SK-N-SH (cell line): ENCODE measurements around the gene ELP4. TPM values are rescaled to one million over a fixed set of nuclear protein-coding genes. Genes with fewer than 3 reads are reported as not detected.

ENCODE experiments used
- CTCF ChIA-PET: fragments of 300-600, 350-600 bp; formaldehyde crosslinking; extraction: SDS; loops from one replicate; lab custom pipeline; 2021; lab: Yijun Ruan, JAX
- POLR2A ChIA-PET: fragments of 350-600 bp; sonication (Branson Sonifier 250); formaldehyde crosslinking; extraction: SDS; loops from one replicate; lab custom pipeline; 2020; ENCODE audit warnings: antibody characterized with exemption, inconsistent platforms; lab: Yijun Ruan, JAX
- DNase-seq: peaks from one replicate; pipeline ENCODE4 v3.0.0; 2012
- H2AFZ ChIP-seq: fragments of 200-600 bp; sonication (generic); 2 replicates; pipeline ENCODE4 v1.8.1; 2016; ENCODE audit warnings: antibody characterized with exemption, mild to moderate bottlenecking, low read depth
- H3F3A ChIP-seq: fragments of 200-600 bp; sonication (generic); replicated peaks from 2 replicates; pipeline ENCODE3; 2016; ENCODE audit warnings: antibody characterized with exemption, mild to moderate bottlenecking; ENCODE audit not compliant: insufficient read depth
- H3K27ac ChIP-seq, 2 experiments: fragments of 200-500 bp in 1 of 2; fragments of 200-600 bp in 1 of 2; sonication (Bioruptor generic) in 1 of 2; sonication (generic), shearing (Covaris generic) in 1 of 2; 2 replicates each; pipeline versions ENCODE4 v1.5.1 to v1.6.1; 2014 to 2016; ENCODE audit warnings: low read depth in 2 of 2, inconsistent platforms in 1 of 2, low read length in 1 of 2, mild to moderate bottlenecking in 1 of 2, mixed read lengths in 1 of 2
- H3K27me3 ChIP-seq: fragments of 200-600 bp; sonication (generic), shearing (Covaris generic); 2 replicates; pipeline ENCODE4 v1.6.1; 2016; ENCODE audit warnings: mixed run types; ENCODE audit not compliant: insufficient read depth
- H3K36me3 ChIP-seq, 2 experiments: fragments of 200-500 bp in 1 of 2; fragments of 200-600 bp in 1 of 2; sonication (Bioruptor generic) in 1 of 2; sonication (generic) in 1 of 2; replicated peaks in 1 of 2; 2 replicates each; pipeline versions ENCODE3 to v1.5.1; 2014 to 2016; ENCODE audit warnings: low read length in 1 of 2, mild to moderate bottlenecking in 1 of 2; ENCODE audit not compliant: insufficient read depth in 2 of 2, control insufficient read depth in 1 of 2
- H3K4me1 ChIP-seq, 2 experiments: fragments of 200-500 bp in 1 of 2; fragments of 200-600 bp in 1 of 2; sonication (Bioruptor generic) in 1 of 2; sonication (generic), shearing (Covaris generic) in 1 of 2; 2 replicates each; pipeline versions ENCODE4 v1.5.1 to v1.6.1; 2014 to 2016; ENCODE audit warnings: low read depth in 1 of 2, low read length in 1 of 2, mixed run types in 1 of 2; ENCODE audit not compliant: insufficient read depth in 2 of 2, control insufficient read depth in 1 of 2
- H3K4me2 ChIP-seq: fragments of 200-600 bp; sonication (generic), shearing (Covaris generic); 2 replicates; pipeline ENCODE4 v1.6.1; 2017; ENCODE audit warnings: mixed run types
- H3K4me3 ChIP-seq, 2 experiments: fragments of 200-500 bp in 1 of 2; fragments of 200-600 bp in 1 of 2; sonication (Bioruptor generic) in 1 of 2; sonication (generic), shearing (Covaris generic) in 1 of 2; 2 replicates each; pipeline versions ENCODE4 v1.5.1 to v1.8.1; 2014 to 2016; ENCODE audit warnings: low read depth in 2 of 2, inconsistent platforms in 1 of 2, low read length in 1 of 2, mild to moderate bottlenecking in 1 of 2, mixed read lengths in 1 of 2, moderate library complexity in 1 of 2
- H3K79me2 ChIP-seq: fragments of 200-600 bp; sonication (generic); 2 replicates; pipeline ENCODE4 v1.8.1; 2017; ENCODE audit warnings: mild to moderate bottlenecking; ENCODE audit not compliant: insufficient read depth
- H3K9ac ChIP-seq: fragments of 200-600 bp; sonication (generic); 2 replicates; pipeline ENCODE4 v1.6.1; 2017; ENCODE audit warnings: mixed run types
- H3K9me2 ChIP-seq: fragments of 200-600 bp; sonication (generic); 2 replicates; pipeline ENCODE4 v1.6.1; 2017; ENCODE audit warnings: mixed run types
- H3K9me3 ChIP-seq: fragments of 200-600 bp; sonication (generic); 2 replicates; pipeline ENCODE4 v1.6.1; 2017; ENCODE audit warnings: mixed run types, mild to moderate bottlenecking, moderate library complexity
- H4K20me1 ChIP-seq: fragments of 200-600 bp; sonication (generic); 2 replicates; pipeline ENCODE4 v1.6.1; 2017; ENCODE audit warnings: mild to moderate bottlenecking, mixed run types; ENCODE audit not compliant: insufficient read depth
- FOXJ3 ChIP-seq: sonication (generic); formaldehyde crosslinking; IDR thresholded peaks from 2 replicates; pipeline ENCODE4 v1.5.1; 2020; ENCODE audit warnings: mild to moderate bottlenecking, missing genetic modification reagents
- FOXM1 ChIP-seq: IDR thresholded peaks from 2 replicates; pipeline ENCODE4 v1.4.0; 2012; ENCODE audit warnings: low read depth, mild to moderate bottlenecking
- NRF1 ChIP-seq: IDR thresholded peaks from 2 replicates; pipeline ENCODE4 v1.6.1; 2012; ENCODE audit warnings: low read depth, mild to moderate bottlenecking, low read length
- RFX5 ChIP-seq: IDR thresholded peaks from 2 replicates; pipeline ENCODE4 v1.6.1; 2012; ENCODE audit warnings: mild to moderate bottlenecking, improper control_type of control experiment, low read length
- SMC3 ChIP-seq: IDR thresholded peaks from 2 replicates; pipeline ENCODE4 v1.6.1; 2012; ENCODE audit warnings: low read depth, low read length, improper control_type of control experiment
- YY1 ChIP-seq: IDR thresholded peaks from 2 replicates; pipeline ENCODE4 v1.4.0; 2012; ENCODE audit warnings: low read depth, mild to moderate bottlenecking
- WGBS: methylation state at CpG from one replicate; pipeline ENCODE4 v1.1.6; 2017; ENCODE audit warnings: low lambda C conversion rate; 5-methylcytosine and 5-hydroxymethylcytosine counted together
- polyA plus RNA-seq, 3 experiments: library from polyadenylated mRNA; depleted of rRNA; stranded (reverse); fragments of >200 nt; gene quantifications; 2 replicates each; pipeline ENCODE4 v1.2.3, GENCODE V29; 2012
- TF ChIP-seq, protein P1 (sequence below): IDR thresholded peaks from 2 replicates; pipeline ENCODE4 v1.4.0; 2012; ENCODE audit warnings: low read depth, borderline replicate concordance
- TF ChIP-seq, protein P2 (sequence below): fragments of 150-350 bp; IDR thresholded peaks from 2 replicates; pipeline ENCODE4 v1.6.1; 2016; ENCODE audit warnings: mild to moderate bottlenecking, low read depth, low read length
- TF ChIP-seq, protein P3 (sequence below): IDR thresholded peaks from 2 replicates; pipeline ENCODE4 v1.4.0; 2012; ENCODE audit warnings: low read depth, borderline replicate concordance

Gene ELP4
- polyA plus RNA-seq, 1 of the 3 experiments (the other 2 are of a cell fraction), result 7.0 TPM

DNA sequence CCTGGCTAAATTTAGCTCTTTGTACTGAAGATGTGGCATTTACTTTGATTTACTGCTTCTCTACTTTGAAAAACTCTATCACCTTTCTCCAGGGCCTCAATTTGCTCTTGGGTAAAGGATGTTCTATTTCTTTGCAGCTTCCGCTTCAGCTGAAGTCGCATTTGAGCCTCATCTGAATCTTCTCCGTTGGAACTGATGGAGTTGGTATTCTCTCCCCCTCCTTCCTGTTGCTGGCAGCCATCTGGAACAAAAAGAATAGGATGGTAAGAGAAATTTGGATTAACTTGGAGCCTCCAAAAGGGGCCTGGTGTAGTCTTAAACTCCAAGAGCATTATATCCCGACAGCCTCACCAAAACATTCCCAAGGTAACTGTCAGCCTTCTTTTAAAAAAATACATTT lies 285.0 kb downstream of the ELP4 start:
- no peak overlapping the region for H3K4me2 ChIP-seq
- H3K4me1 ChIP-seq, result peaks cover 0 to 3% of the 10 kb centered on the region in 2 experiments; a peak in 1 of 4 replicates
- ChIA-PET CTCF (no interaction called here), POLR2A (no interaction called here)
- H3K36me3 ChIP-seq, result no peaks in the 10 kb centered on the region
- WGBS, result 52% methylated on average over 4 of the region's 4 CpGs
- no peaks in the 10 kb centered on the region for H3K9me2 ChIP-seq
- H4K20me1 ChIP-seq, result no peaks in the 10 kb centered on the region
- H3K79me2 ChIP-seq, result no peaks in the 10 kb centered on the region
- DNase-seq, result no peak
- no peaks in the 10 kb centered on the region for H3F3A ChIP-seq
- TF ChIP-seq, protein P1, sequence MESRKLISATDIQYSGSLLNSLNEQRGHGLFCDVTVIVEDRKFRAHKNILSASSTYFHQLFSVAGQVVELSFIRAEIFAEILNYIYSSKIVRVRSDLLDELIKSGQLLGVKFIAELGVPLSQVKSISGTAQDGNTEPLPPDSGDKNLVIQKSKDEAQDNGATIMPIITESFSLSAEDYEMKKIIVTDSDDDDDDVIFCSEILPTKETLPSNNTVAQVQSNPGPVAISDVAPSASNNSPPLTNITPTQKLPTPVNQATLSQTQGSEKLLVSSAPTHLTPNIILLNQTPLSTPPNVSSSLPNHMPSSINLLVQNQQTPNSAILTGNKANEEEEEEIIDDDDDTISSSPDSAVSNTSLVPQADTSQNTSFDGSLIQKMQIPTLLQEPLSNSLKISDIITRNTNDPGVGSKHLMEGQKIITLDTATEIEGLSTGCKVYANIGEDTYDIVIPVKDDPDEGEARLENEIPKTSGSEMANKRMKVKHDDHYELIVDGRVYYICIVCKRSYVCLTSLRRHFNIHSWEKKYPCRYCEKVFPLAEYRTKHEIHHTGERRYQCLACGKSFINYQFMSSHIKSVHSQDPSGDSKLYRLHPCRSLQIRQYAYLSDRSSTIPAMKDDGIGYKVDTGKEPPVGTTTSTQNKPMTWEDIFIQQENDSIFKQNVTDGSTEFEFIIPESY, result no peak
- no peak for TF ChIP-seq RFX5
- TF ChIP-seq YY1, result no peak
- no peak for TF ChIP-seq NRF1
- no peak for TF ChIP-seq FOXM1
- TF ChIP-seq SMC3, result no peak
- peaks cover 38% of the 10 kb centered on the region for H3K27me3 ChIP-seq
- H3K9ac ChIP-seq, result no peak overlapping the region
- no peak overlapping the region for H2AFZ ChIP-seq
- no peaks in the 10 kb centered on the region for H3K9me3 ChIP-seq
- H3K27ac ChIP-seq, result no peak overlapping the region
- no peak overlapping the region for H3K4me3 ChIP-seq

DNA sequence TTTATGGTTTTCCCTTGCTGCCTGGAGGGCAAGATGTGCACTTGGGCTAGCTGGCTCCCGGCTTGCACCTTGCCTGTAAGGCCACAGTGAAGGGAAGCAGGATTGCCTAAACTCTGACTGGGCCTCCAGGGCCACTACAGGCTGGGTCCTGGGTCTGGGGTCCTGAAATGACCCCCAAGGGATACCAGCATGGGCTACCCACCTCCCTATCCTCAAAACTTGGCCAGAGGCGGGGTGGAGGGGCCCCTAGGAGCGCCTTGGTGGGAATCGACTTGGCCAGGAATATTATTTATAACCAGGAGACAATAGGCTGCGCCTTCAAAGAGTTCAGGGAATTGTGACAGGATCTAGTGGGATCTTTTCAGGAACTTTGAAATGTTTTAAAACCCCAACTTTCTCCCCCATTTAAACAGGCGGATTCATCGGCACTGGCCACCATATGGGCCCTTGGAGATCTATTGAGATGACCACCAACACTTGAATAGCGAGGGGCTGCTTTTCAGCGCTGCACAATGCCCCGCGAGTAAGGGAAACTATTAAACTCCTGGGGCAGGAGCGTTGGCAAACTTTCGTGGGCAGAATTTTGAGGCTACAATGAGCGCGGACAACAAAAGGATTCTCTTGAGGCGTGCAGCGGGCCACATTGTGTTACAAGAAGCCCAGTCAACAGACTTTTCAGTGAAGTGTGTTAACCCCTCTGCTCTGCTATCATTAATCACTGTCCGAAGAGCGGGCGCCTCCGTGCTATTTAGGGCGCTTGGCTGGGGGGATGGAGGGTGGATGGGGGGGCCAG lies 286.3 kb downstream of the ELP4 start:
- Histone ChIP-seq H4K20me1 (no peaks in the 10 kb centered on the region), H3K4me2 (no peak overlapping the region), H3F3A (no peaks in the 10 kb centered on the region), H3K79me2 (no peaks in the 10 kb centered on the region), H3K9me2 (no peaks in the 10 kb centered on the region), H3K4me1 (peaks cover 0 to 3% of the 10 kb centered on the region in 2 experiments; a peak in 1 of 4 replicates), H3K9me3 (no peaks in the 10 kb centered on the region), H2AFZ (no peak overlapping the region), H3K4me3 (no peak overlapping the region), H3K27ac (no peak overlapping the region), H3K36me3 (no peaks in the 10 kb centered on the region), H3K9ac (no peak overlapping the region), H3K27me3 (peaks cover 52% of the 10 kb centered on the region)
- 81% methylated on average over 20 of the region's 22 CpGs for WGBS
- TF ChIP-seq, protein P2, sequence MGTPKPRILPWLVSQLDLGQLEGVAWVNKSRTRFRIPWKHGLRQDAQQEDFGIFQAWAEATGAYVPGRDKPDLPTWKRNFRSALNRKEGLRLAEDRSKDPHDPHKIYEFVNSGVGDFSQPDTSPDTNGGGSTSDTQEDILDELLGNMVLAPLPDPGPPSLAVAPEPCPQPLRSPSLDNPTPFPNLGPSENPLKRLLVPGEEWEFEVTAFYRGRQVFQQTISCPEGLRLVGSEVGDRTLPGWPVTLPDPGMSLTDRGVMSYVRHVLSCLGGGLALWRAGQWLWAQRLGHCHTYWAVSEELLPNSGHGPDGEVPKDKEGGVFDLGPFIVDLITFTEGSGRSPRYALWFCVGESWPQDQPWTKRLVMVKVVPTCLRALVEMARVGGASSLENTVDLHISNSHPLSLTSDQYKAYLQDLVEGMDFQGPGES, result no peak
- TF ChIP-seq, protein P3, sequence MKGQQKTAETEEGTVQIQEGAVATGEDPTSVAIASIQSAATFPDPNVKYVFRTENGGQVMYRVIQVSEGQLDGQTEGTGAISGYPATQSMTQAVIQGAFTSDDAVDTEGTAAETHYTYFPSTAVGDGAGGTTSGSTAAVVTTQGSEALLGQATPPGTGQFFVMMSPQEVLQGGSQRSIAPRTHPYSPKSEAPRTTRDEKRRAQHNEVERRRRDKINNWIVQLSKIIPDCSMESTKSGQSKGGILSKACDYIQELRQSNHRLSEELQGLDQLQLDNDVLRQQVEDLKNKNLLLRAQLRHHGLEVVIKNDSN, result no peak
- no peak for TF ChIP-seq SMC3
- TF ChIP-seq FOXJ3, result no peak
- ChIA-PET POLR2A (no interaction called here), CTCF (interaction anchor here (0.8 kb wide), 1 partner anchor 54 kb away, joined by 3 read pairs; no protein-coding TSS in a partner anchor)
- DNase-seq, result no peak
